Stimulated activated CD8-positive, alpha-beta memory T cell treated with anti-CD3 and anti-CD28 coated beads, Interleukin-4, amount 100 ng/mL, for 1 hour (primary cell): Measurements from ENCODE around the gene KRT84.

Experiments used
- DNase-seq, 2 donors: peaks; one replicate each; pipeline ENCODE4 v3.0.0-alpha.2; 2020; ENCODE audit warnings: low read depth in 2 of 2, low spot score in 1 of 2

Gene KRT84, protein sequence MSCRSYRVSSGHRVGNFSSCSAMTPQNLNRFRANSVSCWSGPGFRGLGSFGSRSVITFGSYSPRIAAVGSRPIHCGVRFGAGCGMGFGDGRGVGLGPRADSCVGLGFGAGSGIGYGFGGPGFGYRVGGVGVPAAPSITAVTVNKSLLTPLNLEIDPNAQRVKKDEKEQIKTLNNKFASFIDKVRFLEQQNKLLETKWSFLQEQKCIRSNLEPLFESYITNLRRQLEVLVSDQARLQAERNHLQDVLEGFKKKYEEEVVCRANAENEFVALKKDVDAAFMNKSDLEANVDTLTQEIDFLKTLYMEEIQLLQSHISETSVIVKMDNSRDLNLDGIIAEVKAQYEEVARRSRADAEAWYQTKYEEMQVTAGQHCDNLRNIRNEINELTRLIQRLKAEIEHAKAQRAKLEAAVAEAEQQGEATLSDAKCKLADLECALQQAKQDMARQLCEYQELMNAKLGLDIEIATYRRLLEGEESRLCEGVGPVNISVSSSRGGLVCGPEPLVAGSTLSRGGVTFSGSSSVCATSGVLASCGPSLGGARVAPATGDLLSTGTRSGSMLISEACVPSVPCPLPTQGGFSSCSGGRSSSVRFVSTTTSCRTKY

GRCh38 chr12:52385226-52385702, at the start of gene KRT84:
KRT84 (minus strand) TSS chr12:52385652; CDS start chr12:52385585, 67 bp downstream.
- no peak for DNase-seq

DNA sequence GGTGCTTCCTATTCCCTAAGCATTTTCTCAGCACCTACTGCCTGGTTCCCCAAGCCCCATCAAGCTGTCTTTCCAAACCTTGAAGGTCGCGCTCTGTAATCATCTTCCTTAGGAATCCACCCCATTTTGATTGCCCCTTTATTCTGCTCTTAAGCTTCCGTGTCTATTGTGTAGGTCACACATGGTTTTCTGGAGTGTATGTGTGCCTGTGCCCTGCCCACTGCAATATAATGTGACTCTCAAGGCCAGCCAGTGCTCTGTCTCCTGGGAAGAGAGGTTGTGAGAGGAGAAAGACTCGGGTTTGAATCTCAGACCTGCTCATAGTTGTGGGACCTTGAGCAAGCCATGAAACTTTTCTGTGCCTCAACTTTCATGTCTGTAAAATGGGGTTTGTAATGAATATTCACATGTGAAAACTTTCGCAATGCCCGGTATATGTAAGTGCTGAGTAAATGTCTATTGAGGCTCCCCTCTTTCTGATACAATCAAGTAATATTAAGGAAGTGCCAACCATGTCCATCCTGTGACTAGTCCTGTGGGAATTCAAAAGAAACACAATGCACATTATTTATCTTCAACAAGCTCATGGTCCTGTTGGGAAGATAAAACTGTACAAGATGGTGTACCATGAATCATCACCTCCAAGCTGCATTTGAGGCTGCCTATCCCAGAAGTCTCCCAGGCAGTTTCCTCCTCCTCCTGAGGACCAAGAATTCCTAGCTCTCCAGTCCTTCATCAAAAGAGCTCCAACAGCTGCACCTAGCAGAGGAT, 49.5 kb upstream of the KRT84 start:
- DNase-seq = no peak

GRCh38 chr12:52434081-52434733, 48.8 kb upstream of the KRT84 start, which contains the start of gene KRT75:
KRT75 (minus strand) TSS chr12:52434371; CDS start chr12:52434304, 67 bp downstream.
- DNase-seq = no peak

DNA sequence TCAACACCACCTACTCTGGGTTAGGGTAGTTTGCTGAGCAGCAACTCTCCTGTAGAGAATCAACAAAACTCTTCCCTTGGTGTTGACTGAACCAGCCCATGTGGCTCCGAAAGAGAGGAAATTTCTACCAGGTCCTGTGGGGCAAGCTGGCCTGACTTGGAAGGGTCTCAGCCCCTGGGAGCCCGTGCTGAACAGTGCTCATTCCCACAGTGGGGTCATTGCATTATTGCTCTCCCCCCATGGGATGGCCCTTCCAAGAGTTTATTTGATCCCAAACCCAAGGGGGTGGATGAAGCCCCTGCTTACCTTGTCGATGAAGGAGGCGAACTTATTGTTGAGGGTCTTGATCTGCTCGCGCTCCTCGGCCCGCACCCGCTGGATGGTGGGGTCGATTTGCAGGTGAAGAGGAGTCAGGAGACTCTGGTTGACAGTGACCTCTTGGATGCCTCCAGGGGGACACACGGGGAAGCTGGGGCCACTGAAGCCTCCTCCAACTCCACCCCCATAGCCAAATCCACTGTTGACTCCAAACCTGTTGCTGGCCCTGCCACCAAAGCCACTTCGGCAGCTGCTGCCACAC, 48.1 kb upstream of the KRT84 start:
- no peak for DNase-seq

- DNase-seq = no peak
These were observed 47.2 kb upstream of the KRT84 start for GRCh38 chr12:52432559-52433207.

DNA sequence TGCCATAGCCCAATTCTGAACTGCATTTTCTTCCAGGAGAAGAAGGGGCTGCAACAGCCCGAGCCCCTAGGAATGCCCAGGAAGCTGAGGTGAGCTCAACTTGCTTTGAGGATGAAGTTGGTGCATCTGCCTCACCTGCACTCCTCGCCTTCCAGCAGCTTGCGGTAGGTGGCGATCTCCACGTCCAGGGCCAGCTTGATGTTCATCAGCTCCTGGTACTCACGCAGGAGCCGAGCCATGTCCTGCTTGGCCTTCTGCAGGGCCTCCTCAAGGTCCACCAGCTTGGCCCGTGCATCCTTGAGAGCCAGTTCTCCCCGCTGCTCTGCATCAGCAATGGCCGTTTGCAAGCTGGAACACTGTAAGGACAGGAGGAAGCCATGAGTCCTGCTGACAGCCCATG, 42.7 kb upstream of the KRT84 start:
- no peak for DNase-seq

GRCh38 chr12:52427083-52427482, 41.6 kb upstream of the KRT84 start:
- DNase-seq = no peak

- DNase-seq = no peak
These were observed 40.6 kb upstream of the KRT84 start for GRCh38 chr12:52426034-52426433.

GRCh38 chr12:52425466-52425865, 40.0 kb upstream of the KRT84 start:
- no peak for DNase-seq

DNA sequence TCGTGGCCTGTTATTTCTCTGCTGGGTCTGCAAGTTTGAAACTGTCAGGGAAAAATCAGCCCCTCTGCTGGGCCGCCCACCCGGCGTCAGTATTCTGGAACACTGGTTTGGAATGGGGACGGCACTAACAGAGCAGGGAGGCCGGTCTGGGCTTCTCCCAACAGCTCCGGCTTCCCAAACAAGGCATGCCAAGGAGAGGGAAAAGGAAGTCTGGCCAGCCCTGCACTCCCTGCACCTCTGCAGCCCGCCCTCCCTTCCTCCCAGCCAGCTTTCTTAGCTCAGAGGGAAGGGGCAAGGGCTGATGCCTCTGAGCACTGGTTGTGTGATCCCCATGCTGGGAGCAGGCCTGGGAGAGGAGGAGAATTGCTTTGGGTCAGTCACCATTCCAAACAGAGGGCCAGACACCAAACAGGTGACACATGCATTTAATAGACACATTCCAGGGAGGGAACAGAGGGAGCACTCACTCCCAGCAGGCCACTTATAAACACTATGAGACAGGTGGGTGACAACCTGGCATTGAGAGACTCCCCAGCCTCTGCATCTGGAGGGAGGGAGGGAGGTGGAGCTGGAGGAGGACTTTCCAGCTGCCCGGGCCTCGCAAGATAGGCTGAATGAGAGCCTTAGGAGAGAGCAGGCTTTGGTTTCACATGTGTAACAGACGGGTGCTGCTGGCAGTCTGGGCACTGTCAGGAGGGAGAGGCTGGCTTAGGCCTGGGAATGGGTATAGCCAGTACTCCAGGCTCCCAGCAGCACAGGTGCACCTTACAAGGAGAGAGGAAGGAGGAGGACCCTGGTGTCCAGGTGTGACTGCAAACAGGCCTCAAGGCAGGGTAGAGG, 38.4 kb upstream of the KRT84 start:
- DNase-seq = no peak

DNA sequence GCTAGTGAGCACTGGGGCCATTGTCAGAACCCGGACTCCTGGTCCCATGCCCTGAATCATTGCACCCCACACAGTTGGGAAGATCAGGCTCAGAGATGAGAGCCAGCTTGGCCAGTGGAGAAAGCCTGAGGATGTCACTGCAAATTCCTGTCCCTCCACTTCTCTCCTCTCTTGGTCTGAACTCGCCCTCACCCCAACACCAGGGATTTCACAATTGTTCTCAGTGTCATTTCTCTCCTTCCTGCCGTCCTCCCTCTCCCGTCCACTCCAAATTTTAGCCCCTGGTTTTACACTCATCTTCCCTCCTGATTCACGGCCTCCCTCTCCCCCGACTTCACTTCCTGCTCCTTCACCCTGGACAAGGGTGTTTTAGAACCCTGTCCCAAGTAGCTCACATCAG, 37.6 kb upstream of the KRT84 start:
- DNase-seq = no peak

GRCh38 chr12:52419656-52420055, 34.2 kb upstream of the KRT84 start:
- no peak for DNase-seq

- no peak for DNase-seq
These were observed 33.2 kb upstream of the KRT84 start for GRCh38 chr12:52418576-52419110.

DNA sequence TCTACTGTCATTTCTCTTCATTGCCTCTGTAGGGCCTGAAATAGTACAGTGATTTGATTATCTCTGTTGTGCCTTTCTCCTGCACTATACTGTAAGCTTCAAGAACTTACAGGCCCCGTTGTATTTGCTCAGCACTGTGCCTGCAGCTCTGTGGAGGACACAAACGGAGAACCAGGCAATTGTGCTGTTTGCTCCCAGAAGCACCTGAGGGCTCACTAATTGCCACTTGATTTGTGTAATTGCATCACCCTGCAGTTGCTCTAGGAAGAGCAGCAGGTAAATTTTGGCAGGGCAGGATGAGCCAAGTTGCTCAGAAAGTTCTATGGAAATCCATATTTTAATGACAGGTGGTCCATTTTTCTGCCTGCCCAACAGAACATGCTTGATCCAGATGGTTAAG, 32.3 kb upstream of the KRT84 start:
- no peak for DNase-seq

DNA sequence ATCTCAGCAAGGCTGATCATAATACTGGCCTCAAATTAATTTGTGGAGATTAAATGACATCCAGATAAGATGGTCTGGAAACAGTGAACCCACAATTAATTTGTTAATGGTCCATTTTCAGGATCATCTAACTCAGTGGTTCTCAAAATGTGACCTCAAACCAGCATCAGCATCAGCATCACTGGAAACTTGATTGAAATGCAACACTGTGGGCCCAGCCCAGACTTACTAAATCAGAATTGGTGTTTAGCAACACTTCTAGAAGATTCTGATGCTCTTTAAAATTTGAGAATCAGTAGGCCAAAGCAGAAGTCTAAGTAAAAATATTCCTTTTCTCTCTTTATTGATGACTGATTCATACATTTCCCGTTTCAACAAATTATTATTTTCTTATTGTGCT, 31.3 kb upstream of the KRT84 start:
- DNase-seq = no peak

DNA sequence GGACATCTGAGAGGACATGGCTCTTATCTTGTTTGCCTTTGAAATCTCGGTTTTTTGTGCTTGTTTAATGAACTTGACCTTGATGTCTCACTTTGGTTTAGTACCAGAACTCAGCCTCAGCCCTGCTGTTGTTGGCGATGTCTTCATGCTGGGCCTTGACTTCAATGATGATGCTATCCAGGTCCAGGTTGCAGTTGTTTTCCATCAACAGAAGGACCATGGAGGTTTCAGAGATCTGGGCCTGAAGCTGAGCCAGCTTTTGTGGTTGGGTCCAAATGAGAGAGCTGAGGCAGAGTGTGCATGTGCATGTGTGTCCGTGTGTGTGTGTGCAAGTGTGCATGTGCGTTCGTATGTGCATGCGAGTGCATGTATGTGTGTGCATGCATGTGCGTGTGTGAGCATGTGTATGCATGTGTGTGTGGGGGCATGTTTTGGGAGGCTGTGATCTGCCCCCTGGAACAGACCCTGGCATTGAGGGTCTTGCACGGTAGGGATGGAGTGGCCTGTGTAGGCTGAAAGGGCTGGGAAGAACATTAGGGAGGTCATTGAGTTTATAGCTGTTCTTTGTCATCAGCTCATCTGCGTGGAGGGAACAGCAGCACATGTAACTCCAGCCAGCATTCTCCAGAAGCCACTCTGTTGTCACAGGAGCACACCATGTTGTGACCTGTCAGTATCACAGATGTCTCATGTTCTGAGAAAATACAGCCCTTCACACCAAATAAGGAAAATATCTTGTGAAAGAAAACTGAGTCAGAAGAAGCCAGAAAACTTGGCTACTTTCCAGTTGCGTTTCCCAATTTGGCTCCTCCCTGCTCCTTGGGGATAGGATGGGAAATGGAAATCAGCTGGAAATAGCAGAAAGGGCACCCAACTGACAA, 30.7 kb upstream of the KRT84 start:
- no peak for DNase-seq

GRCh38 chr12:52414936-52415335, 29.5 kb upstream of the KRT84 start:
- no peak for DNase-seq

- DNase-seq = no peak
These were observed 28.4 kb upstream of the KRT84 start for GRCh38 chr12:52413782-52414345.
